ENCODE data around the gene PAXX. TPM values are rescaled to one million over a fixed set of nuclear protein-coding genes. Genes with fewer than 3 reads are reported as not detected.

The PAXX gene
- polyA plus RNA-seq, 6 donors from 2014 or later, result 31.7 to 39.8 (median 35.6) TPM

DNA sequence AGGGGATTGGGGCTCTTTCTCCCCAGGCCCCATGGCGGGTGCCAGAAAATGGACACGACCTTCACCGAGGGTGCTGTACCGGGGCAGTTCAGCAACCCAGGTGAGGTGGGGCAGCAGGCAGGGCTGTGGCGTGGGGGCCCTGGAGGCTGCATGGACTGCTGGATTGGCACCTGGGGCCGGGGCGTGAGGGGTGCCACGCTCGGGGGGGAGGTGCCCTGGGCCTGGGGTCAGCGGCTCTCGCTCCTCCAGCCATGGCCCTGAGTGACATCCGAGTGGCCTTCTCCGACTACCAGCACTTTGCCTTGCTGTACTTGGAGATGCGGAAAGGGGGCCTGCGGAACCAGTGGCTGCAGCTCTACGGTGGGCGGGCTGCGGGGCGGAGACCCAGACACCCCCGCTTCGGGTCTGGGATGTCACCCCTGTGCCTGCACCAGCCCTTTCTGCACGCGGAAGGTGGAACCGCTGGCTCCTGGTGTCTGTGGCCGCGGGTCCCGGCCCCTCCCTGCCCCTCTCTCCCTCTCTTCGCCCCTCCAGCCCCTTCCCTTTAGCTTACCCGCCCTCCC, 7.7 kb upstream of the PAXX start:
- DNase-seq (no peak), ATAC-seq (ENCODE audit: low read depth in 2 of 2) (peak in 1 of 2 donors; percentile 16)
- Mint-ChIP-seq H3K27ac (no peak overlapping the region), H3K27me3 (peaks cover 13 to 67% (median 38%) of the 10 kb centered on the region in 3 donors), H3K36me3 (peaks cover 0 to 8% of the 10 kb centered on the region in 2 donors), H3K4me3 (no peak overlapping the region), H3K4me1 (peaks cover 0 to 4% (median 2%) of the 10 kb centered on the region in 3 donors), H3K9me3 (no peaks in the 10 kb centered on the region)

DNA sequence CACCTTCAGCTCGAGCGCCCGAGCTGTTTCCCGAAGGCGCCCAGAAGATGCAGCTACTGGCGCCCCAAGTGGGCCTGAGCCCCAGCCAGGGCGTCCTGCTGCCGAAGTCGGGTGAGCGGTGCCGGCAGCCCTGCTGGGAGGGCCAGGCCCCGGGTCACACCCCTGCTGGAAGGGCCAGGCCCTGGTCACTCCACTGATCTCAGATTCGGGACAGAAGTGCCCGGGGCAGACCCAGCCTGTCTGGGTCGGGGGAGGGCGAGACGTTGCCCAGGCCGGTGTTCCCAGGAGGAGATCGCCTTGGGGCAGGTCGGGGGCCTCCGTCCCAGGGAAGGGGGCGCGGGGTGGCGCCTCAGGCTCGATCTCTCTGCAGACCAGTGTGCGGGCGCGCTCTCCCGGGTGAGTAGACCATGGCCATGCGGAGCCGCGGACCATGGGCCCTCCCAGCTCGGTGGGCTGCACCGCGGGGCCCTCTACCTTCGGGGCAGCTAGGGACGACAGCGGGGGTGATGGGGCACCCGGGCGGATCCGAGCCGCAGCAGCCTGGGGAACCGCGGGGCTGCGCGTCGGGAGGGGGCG, 7.1 kb upstream of the PAXX start:
- H3K27ac Mint-ChIP-seq, result no peak overlapping the region
- no peak for DNase-seq
- peaks cover 0 to under 1% (median 0%) of the 10 kb centered on the region in 7 donors for H3K9me3 Mint-ChIP-seq
- ATAC-seq (ENCODE audit: low read depth in 2 of 2), result peak; percentile 27 to 32
- H3K4me3 Mint-ChIP-seq, result no peak overlapping the region
- H3K36me3 Mint-ChIP-seq, result peaks cover 0 to 8% of the 10 kb centered on the region in 2 donors
- H3K27me3 Mint-ChIP-seq, result peaks cover 13 to 65% (median 36%) of the 10 kb centered on the region in 3 donors
- peaks cover 0 to 4% (median 2%) of the 10 kb centered on the region in 3 donors for H3K4me1 Mint-ChIP-seq

DNA sequence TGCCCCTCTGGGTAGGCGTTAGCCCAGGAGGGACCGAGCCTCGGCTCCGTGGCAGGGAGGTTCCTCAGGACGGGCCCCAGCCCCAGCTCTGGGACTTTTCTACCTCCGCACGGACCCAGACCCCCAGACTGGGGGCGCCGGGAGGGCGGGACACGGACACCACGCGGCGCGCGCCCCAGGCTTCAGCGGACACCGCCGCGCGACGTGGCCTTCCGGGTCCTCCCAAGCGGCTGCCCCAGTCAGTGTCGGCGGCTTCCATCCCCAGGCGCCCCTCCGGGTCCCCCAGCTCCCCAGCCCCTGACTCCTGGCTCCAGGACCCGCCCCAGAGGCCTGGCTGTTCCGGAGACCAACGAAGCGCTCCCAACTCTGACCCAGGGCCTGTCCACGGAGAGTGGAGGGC, 6.4 kb upstream of the PAXX start:
- no peak overlapping the region for H3K4me3 Mint-ChIP-seq
- H3K36me3 Mint-ChIP-seq, result peaks cover 0 to 8% of the 10 kb centered on the region in 2 donors
- H3K27ac Mint-ChIP-seq, result no peak overlapping the region
- ATAC-seq (ENCODE audit: low read depth in 2 of 2), result no peak
- DNase-seq, result no peak
- H3K27me3 Mint-ChIP-seq, result peaks cover 13 to 60% (median 29%) of the 10 kb centered on the region in 3 donors
- peaks cover 0 to 2% (median 0%) of the 10 kb centered on the region in 7 donors for H3K9me3 Mint-ChIP-seq
- peaks cover 0 to 4% (median 2%) of the 10 kb centered on the region in 3 donors for H3K4me1 Mint-ChIP-seq

DNA sequence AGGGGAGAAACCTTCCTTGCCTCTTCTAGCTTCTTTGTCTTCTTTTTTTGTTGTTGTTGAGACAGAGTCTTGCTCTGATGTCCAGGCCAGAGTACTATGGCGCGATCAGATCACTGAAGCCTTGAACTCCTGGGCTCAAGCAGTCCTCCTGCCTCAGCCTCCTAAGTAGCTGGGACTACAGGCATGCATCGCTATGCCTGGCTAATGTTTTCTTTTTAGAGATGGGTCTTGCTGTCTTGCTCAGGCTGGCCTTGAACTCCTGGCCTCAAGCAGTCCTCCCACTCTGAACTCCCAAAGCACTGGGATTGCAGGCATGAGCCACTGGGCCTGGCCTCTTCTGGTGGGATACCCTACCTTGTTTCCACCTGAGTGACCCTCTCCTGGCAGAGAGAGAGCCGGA, 3.4 kb upstream of the PAXX start:
- Mint-ChIP-seq H3K4me3 (peak overlapping the region in 1 of 8 donors; percentile 70), H3K9me3 (peaks cover 0 to 2% (median 0%) of the 10 kb centered on the region in 7 donors), H3K27ac (no peak overlapping the region), H3K27me3 (peaks cover 10 to 32% (median 21%) of the 10 kb centered on the region in 3 donors), H3K4me1 (peaks cover 8 to 19% (median 18%) of the 10 kb centered on the region in 3 donors), H3K36me3 (peaks cover 0 to 5% of the 10 kb centered on the region in 2 donors)
- no peak for DNase-seq
- ATAC-seq (ENCODE audit: low read depth in 2 of 2), result no peak

DNA sequence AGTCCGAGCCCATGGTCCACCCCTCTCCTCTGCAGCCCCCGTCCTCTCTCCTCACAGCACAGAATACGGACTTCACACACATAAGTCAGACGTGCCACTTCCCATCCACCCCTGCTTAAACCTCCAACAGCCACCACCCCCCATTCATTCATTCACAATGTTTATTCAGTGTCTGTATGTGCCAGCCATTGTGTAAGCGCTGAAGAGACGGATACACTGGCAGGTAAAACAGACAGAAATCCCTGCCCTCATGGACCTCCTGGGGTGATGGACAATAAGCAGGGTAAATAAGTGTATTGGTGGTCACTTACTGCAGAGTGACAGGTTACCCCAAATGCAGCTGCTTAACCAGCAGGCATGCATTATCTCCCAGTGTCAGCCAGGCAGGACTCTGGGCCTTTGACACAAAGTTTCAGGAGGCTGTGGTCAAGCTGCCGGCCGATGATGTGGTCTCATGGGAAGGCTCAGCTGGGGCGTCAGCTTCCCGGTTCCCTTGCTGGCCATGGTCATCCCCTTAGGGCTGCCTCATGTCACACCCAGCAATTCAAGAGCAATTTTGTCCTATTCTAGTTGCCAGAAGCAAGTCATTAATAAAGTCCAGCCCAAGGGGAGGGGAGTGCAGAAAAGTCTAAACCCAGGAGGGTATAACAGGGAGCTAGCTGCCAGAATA, 1.8 kb upstream of the PAXX start:
- H3K4me3 Mint-ChIP-seq, result peak overlapping the region in 6 of 8 donors; percentile 59 to 89 (median 81)
- peaks cover 6 to 19% (median 19%) of the 10 kb centered on the region in 3 donors for H3K4me1 Mint-ChIP-seq
- no peaks in the 10 kb centered on the region for H3K36me3 Mint-ChIP-seq
- DNase-seq (no peak), ATAC-seq (ENCODE audit: low read depth in 2 of 2) (no peak)
- peaks cover 7 to 27% (median 16%) of the 10 kb centered on the region in 3 donors for H3K27me3 Mint-ChIP-seq
- H3K9me3 Mint-ChIP-seq, result peaks cover 0 to 2% (median 0%) of the 10 kb centered on the region in 7 donors
- peak overlapping the region in 3 of 6 donors; percentile 5 to 77 (median 74) for H3K27ac Mint-ChIP-seq

DNA sequence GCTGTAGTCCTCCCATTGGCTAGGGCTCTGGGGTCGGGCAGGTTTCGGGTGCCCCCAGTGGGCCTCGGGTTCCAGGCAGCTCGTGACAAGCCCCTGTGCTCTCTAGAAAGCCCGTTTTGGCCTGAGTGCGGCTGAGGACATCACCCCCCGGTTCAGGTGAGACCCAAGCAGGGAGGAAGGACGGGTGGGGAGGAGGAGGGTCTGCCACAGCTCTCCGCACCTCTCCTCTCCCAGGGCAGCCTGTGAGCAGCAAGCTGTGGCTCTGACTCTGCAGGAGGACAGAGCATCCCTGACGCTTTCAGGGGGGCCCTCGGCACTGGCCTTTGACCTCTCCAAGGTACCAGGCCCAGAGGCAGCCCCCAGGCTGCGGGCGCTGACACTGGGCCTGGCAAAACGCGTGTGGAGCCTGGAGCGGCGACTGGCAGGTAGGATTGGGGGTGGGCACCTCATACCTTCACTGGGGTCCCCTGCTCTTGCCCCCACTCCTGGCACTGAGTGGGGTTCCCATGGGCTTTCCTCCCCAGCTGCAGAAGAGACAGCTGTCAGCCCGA, 672 bp downstream of the PAXX start:
- peak overlapping the region; percentile 59 to 92 (median 87) for H3K4me3 Mint-ChIP-seq
- H3K9me3 Mint-ChIP-seq, result peaks cover 0 to 2% (median 0%) of the 10 kb centered on the region in 7 donors
- no peak for ATAC-seq (ENCODE audit: low read depth in 2 of 2)
- H3K4me1 Mint-ChIP-seq, result peaks cover 10 to 32% (median 32%) of the 10 kb centered on the region in 3 donors
- H3K27me3 Mint-ChIP-seq, result peaks cover 8 to 22% (median 9%) of the 10 kb centered on the region in 3 donors
- H3K36me3 Mint-ChIP-seq, result no peaks in the 10 kb centered on the region
- DNase-seq, result no peak
- peak overlapping the region; percentile 86 to 96 (median 94) for H3K27ac Mint-ChIP-seq

DNA sequence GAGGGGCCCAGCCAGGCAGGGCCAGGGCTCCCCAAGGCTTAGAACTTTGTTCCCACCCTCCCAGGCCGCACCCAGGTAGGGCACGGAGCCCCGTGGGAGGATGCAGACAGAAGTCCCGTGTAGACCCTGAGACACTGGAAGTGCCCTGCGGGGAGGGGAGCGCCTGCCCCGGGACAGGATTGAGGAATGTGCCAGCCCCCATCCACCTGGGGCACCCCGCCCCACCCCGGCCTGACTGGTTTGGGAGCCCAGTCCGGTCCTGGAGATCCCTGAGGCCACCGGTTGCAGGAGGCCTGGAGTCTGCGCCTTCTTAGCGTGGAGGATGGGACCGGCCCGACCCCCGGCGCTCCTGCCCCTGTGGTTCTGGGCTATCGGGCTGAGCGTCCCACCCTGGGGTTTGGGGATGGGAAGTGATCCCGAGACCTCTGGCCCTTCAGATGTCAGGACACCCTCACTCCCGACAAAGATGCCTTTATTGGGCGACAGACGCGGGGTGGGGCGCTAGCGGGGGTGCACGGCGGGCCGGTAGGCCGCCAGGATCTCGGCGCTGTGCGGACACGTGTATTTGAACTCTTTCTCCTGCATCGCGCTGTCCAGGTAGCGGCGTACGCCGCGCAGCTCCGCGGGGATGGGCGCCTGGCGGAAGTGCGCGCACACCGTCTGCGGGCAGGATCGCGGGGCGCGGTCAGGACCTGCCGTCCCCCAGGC, 2.1 kb downstream of the PAXX start:
- H3K27ac Mint-ChIP-seq, result peak overlapping the region in 1 of 6 donors; percentile 93
- peak overlapping the region in 2 of 8 donors; percentile 85 to 87 for H3K4me3 Mint-ChIP-seq
- H3K36me3 Mint-ChIP-seq, result no peaks in the 10 kb centered on the region
- DNase-seq, result no peak
- peaks cover 3 to 25% (median 6%) of the 10 kb centered on the region in 3 donors for H3K27me3 Mint-ChIP-seq
- peaks cover 0 to 2% (median 0%) of the 10 kb centered on the region in 7 donors for H3K9me3 Mint-ChIP-seq
- no peak for ATAC-seq (ENCODE audit: low read depth in 2 of 2)
- H3K4me1 Mint-ChIP-seq, result peaks cover 15 to 43% (median 42%) of the 10 kb centered on the region in 3 donors

DNA sequence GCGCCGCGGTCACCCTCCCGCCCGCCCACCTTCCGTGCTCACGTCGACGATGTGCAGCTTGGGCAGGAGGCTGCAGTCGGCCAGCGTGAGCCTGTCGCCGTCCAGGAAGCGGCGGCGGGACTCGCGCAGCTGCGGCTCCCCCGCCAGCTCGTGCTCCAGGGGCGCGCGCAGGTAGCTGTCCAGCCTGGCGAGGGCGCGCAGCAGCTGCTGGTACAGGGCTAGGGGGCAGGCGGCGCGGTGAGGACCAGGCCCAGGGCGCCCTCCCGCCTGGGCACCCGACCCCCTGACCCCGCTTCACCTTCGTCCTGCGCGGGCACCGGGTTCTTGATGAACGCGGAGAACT, 2.6 kb downstream of the PAXX start:
- Mint-ChIP-seq H3K27ac (peak overlapping the region in 1 of 6 donors; percentile 69), H3K36me3 (no peaks in the 10 kb centered on the region), H3K4me3 (no peak overlapping the region), H3K27me3 (peaks cover 3 to 24% (median 6%) of the 10 kb centered on the region in 3 donors), H3K4me1 (peaks cover 16 to 49% (median 48%) of the 10 kb centered on the region in 3 donors), H3K9me3 (peaks cover 0 to 2% (median 0%) of the 10 kb centered on the region in 7 donors)
- no peak for DNase-seq
- ATAC-seq (ENCODE audit: low read depth in 2 of 2), result no peak

DNA sequence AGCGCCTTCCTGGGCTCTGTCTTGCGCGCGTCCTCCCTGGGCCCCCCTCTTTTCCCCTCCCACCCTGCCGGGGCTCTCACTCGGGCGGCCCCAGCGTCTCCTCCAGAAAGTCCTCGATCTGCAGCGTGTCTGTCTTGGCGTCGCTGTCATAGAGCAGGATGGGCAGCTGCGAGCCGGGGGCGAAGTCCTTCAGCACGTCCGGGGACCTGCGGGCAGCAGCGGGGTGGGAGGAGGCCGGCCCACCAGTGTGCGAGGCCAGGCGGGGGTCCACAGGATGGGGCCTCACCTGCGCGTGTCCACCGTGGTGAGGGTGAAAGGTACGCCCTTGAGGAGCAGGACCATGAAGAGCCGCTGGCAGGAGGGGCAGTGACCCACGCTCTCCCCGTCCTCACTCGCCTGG, 3.1 kb downstream of the PAXX start:
- Mint-ChIP-seq H3K27ac (peak overlapping the region in 1 of 6 donors; percentile 69), H3K4me3 (no peak overlapping the region), H3K4me1 (peaks cover 21 to 54% (median 53%) of the 10 kb centered on the region in 3 donors)

DNA sequence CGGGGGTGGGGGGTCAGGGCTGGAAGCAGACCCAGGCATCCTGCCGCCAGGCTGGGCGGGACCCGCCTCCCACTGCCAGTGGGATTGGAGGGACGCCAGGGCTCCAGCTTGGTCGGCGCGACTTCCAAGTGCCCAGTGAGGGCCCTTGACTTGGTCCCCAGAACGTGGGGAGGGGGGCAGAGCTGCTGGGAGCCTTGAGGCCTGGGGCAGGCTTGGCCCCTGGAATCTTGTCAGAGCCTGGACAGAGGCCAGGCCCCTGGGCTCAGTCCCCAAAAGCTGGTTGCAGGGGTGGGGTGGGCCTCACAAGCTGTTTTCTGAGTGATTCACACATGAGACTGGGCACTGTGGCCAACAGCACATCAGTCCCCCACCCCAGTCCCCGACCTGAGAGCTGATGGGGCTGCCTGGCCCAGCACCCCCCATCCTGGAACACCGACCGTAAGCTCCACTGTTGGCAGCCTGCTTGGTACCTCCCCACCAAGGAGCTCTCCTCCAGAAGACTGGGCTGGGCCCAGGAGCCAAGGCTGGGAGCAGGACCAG, 3.6 kb downstream of the PAXX start:
- peaks cover 21 to 58% (median 57%) of the 10 kb centered on the region in 3 donors for H3K4me1 Mint-ChIP-seq

More for the DNA sequence above, 3.1 kb downstream of the PAXX start:
- peaks cover 3 to 19% (median 6%) of the 10 kb centered on the region in 3 donors for H3K27me3 Mint-ChIP-seq
- no peaks in the 10 kb centered on the region for H3K36me3 Mint-ChIP-seq
- ATAC-seq (ENCODE audit: low read depth in 2 of 2) (no peak), DNase-seq (no peak)
- H3K9me3 Mint-ChIP-seq, result no peaks in the 10 kb centered on the region

DNA sequence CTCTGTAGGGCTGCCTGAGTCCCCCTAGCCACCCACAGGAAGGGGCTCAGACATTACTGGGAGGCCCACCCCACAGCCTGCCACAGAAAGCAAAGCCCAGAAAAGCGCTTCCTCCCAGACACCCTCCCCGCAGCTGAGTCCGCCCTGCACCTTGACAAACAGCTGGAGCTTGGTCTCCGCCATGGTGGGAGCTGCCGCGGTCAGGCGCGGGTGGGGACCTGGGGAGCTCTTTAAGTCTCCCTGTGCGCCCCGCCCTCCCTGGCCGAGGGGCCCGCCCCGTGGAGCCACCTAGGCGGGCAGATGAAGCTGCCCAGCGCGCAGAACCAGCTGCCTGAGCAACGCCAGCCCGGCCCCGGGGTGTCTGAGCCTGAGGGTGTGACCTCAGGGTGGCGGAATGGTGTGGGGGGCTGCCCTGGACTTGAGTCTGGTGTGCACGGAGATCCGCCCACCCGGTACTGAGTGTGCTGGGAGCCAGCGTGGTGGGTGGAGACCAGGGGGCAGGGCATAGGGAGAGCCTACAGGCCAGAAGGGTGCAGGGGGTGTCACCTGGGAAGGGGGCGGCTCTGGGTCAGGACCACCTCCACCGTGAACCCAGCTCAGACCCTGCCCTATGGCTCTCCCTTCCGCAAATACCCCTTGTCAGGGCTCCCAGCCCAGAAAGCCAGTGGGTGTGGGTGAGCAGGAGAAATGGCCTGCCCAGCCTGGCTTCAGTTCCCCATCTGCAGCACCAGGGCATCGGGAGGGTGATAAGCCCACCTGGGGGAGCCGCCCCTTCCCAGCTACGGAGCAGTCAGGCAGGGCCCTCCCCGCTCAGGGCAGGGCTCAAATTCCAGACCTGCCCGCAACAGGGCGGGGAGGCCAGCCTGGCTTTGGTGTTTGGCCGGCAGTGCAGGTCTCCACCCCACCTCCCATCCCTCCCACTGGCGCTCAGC, 4.4 kb downstream of the PAXX start, which contains the start of gene CLIC3:
TSS of gene CLIC3 (minus strand) at position 208 of the 932 bp plus-strand sequence. CDS start at position 183, 25 bp downstream.
- H3K27me3 Mint-ChIP-seq, result peaks cover 3 to 18% (median 6%) of the 10 kb centered on the region in 3 donors
- H3K36me3 Mint-ChIP-seq, result no peaks in the 10 kb centered on the region
- peak within 1 kb of the TSS in 3 of 6 donors; percentile 65 to 69 (median 66) for H3K27ac Mint-ChIP-seq
- H3K9me3 Mint-ChIP-seq, result no peaks in the 10 kb centered on the region
- H3K4me1 Mint-ChIP-seq, result peaks cover 21 to 54% (median 54%) of the 10 kb centered on the region in 3 donors
- H3K4me3 Mint-ChIP-seq, result peak within 1 kb of the TSS; percentile 59 to 74 (median 64)
- ATAC-seq (ENCODE audit: low read depth in 2 of 2), result no peak
- peak; percentile 39 for DNase-seq

More for the DNA sequence above, 3.6 kb downstream of the PAXX start:
- ATAC-seq (ENCODE audit: low read depth in 2 of 2) (no peak), DNase-seq (no peak)
- Mint-ChIP-seq H3K4me3 (peak overlapping the region in 7 of 8 donors; percentile 33 to 68 (median 60)), H3K9me3 (no peaks in the 10 kb centered on the region), H3K27me3 (peaks cover 3 to 18% (median 6%) of the 10 kb centered on the region in 3 donors), H3K27ac (peak overlapping the region in 2 of 6 donors; percentile 65 to 66), H3K36me3 (no peaks in the 10 kb centered on the region)
